NOMO-1 (cell line): Measurements from ENCODE around the gene LARP4B.
"Not testable (repeated sequence)": the region's sequence is repeated elsewhere in the genome, so short reads cannot be mapped to it uniquely, and the experiment has no call there.

Source experiments
- DNase-seq, 2 experiments: peaks; one replicate each; lab custom pipeline; 2025; ENCODE audit not compliant: unreplicated experiment in 2 of 2; lab: John Stamatoyannopoulos, UW

LARP4B gene

GRCh38 chr10:958856-959255, 27.4 kb upstream of the LARP4B start:
- DNase-seq, result no peak

DNA sequence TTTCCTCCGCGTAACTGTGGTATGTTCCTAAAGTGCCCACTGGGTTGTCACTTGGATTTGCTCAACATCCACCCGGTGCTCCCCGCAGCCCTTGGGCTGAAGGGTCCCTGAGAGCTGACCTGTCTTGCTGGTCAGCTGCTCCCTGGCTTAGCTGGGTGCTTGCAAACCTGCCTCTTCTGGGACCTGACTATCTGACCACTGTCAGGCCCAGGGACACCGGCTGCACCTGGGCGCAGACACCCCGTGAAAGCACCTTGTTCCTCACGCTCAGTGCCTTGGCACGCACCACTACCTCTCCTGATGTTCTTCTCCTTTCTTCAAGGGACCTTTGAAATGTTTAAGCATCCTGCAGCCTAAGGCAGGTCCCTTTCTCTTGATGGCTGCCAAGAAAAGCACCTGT, 26.6 kb upstream of the LARP4B start:
- DNase-seq, result no peak

DNA sequence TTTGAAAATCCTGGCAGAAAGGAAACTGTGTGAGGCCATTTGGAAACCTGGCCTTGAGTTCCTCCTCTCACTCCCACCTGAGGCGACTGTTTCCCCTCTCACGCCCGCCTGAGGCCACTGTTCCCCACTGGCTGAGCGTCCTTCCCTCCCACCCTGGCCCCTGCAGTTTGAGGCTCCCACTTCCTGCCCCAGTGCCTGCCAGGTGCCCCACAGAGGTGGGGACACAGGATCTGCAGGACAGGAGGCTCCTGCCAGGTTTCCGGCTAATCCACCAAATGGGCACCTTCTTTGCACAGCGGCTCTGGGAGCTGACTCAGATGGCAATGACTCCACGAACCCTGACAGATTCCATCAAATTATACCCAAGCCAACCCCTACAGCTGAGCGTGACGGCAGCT, 24.3 kb upstream of the LARP4B start:
- no peak for DNase-seq

DNA sequence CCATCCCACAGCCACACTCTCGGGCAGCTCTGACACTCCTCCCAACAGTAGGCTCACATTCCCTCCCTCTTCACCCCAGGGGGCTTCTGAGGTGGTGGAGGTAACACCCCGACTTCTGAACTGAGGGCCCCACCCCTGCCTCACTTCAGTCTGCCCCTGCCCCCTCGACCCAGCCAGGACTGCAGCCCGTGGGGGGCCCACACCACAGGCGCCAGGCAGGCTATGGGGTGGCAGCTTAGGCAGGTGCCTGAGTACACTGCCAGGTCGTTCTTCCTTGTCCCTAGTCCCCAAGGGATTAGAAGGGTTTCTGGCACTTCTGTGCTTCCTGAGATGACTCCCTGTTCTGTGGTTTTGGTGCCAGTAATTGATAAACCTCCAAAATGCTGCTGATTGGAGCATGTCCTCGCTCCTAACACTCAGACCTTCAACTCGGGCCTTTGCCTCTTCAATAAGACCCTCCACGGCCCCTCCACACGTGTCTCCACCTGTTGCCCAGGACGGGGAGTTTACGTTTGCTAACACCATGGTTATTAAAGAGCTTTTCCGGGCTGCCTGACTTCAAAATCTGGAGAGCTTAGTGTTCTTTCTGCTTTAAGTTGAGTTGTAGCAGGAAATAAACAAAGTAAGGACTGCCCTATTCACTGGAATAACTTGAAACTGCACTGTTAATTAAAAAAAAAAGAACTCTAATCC, 23.8 kb upstream of the LARP4B start:
- DNase-seq, result no peak

DNA sequence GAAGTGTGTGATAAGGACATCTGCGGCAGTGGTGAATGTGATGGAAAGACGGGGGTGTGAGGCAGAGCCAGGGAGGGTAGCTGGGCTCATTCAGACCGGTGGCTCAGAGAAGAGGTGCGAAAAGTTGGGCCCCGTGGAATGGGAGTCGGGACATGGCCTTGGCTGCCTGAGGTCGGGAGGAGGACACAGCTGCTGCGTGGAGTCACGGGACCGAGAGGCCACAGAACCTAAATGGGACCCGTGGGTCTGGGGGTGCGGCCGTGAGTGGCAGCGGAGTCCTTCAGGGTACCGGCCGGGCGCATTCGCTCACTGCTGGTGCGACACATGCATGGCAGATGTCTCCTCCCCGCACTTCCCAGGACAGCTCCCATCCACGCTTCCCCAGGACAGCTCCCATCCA, 22.9 kb upstream of the LARP4B start:
- DNase-seq, result no peak

- DNase-seq, result no peak
These were observed 22.3 kb upstream of the LARP4B start for GRCh38 chr10:953836-954235.

DNA sequence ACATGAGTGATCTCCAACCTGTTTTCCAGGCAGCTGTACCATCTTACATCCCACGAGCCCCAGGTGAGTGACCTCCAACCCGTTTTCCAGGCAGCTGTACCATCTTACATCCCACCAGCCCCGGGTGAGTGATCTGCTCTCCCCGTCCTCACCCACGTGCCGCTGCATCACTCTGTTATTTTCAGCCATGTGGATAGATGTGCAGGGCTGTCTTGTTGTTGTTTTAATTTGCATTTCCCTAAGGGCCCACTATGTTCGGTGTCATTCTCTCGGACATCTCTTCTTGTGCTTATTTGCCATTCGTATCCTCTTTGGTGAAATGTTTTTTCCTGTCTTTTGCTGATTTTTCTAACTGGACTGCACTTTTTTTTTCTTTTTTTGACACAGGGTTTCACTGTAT, 17.9 kb upstream of the LARP4B start:
- no peak for DNase-seq

DNA sequence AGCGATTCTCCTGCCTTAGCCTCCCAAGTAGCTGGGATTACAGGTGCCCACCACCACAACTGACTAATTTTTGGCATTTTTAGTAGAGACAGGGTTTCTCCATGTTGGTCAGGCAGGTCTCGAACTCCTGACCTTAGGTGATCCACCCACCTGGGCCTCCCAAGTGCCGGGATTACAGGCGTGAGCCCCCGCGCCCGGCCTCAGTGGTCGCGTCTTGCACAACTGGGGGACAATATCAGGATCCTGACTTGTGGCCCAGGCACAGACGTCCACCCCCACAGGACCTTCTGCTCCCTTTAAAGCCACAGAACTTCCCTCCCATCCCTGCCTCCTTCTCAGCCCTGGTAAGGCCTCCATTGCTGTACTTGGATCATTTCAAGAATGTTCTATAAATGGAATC, 16.8 kb upstream of the LARP4B start:
- DNase-seq, result no peak

DNA sequence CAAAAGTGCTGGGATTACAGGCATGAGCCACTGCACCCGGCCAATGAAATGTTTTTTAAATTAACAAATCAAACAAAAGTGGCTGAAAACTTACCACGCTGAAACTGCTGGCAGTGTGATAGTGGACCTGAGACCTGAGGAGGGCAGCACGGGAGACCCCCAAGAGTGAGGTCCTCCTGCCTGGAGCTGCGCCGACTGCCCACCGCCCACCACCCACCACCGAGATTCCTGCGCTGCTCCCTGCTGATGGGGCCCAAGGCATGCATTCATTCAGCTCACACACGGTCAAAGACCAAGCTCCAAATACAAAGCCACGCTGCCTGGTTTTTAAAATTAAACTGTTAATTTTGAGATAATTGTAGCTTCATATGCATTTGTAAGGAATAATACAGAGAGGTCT, 16.4 kb upstream of the LARP4B start:
- no peak for DNase-seq

GRCh38 chr10:947051-947450, 15.5 kb upstream of the LARP4B start:
- peak in 1 of 2 experiments; percentile 19 for DNase-seq

DNA sequence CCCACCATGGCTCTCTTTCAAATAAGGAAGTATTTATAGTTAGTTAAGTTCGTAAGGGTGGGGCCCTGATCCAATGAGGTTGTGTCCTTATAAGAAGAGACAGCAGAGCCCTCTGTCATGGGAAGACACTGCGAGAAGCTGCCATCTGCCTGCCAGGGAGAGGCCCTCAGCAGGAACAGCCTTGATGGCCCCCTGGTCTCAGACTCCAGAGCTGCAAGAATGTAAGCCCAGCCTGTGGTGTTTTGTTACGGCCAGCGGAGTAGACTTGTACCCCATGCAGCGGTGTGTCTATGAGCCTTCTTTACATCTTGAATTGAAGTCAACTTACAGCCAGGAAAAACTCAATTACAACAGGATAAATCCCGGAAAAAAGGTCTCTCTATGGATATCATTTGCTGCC, 14.3 kb upstream of the LARP4B start:
- DNase-seq, result no peak

DNA sequence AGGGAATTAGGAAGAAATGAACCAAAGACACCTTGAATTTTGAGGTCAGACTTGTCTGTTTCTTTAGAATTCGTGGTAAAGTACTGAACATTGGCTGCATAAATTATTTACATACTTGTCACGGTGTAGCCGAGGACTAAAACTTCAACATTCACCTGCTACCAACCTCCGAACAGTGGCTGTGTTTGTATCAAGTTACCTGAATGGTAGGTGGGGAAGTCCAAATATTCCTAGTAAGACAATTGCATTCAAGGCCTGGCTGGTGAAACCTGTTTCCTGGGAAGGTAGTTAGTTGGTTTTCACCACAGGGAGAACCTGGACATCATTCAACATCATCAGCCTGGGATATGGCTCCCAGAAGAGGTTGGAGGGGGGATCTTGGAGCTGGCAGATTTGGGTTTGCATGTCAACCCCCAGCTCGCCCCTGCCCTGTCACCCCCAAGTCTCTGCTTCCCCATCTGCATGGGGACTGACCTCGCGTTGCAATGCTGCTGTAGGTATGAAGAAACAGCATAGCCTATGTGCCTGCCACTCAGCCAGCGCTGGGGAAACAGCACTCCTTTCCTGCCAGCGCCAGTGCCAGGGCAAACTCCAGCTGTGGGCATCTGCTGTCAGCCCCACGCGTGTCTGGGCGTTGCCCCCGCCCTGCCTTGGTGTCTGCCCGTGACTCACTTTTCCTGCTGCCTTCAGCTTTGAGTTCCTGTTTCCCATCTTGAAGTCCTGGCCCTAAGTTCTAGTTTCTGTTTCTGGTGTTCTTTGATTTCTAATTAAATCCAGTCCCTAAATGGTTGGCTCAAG, 12.7 kb upstream of the LARP4B start:
- peak; percentile 84 to 92 for DNase-seq

DNA sequence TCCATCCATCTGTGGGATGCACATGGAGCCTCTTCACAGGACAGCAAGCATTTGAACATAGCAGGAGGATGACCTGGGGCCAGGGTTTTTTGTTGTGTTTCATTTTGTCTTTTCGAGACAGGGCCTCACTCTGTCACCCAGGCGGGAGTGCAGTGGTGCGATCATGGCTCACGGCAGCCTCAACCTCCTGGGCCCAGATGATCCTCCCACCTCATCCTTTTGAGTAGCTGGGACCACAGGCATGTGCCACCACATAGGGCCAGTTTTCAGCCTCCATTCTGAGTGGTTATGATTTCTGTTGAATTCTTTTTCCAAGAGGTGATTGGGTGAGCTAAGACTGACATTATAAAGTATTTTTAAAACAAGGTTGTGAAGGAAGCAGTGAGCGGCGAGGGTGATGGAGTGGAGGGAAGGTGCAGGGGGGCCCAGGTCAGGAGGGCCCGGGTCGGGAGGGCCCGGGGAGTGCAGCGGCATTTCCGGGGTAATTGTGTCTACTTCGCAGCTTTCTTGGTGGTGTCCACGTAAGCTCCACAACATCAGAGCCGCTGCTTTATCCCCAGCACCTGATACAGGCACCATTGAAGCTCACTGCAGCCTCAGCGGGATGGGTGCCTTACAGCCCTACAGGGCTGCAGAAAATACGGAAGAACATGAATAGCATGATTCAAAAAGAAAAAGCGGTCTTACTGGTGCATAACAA, 12.0 kb upstream of the LARP4B start:
- DNase-seq, result no peak

GRCh38 chr10:938941-939678, 7.6 kb upstream of the LARP4B start:
- no peak for DNase-seq

DNA sequence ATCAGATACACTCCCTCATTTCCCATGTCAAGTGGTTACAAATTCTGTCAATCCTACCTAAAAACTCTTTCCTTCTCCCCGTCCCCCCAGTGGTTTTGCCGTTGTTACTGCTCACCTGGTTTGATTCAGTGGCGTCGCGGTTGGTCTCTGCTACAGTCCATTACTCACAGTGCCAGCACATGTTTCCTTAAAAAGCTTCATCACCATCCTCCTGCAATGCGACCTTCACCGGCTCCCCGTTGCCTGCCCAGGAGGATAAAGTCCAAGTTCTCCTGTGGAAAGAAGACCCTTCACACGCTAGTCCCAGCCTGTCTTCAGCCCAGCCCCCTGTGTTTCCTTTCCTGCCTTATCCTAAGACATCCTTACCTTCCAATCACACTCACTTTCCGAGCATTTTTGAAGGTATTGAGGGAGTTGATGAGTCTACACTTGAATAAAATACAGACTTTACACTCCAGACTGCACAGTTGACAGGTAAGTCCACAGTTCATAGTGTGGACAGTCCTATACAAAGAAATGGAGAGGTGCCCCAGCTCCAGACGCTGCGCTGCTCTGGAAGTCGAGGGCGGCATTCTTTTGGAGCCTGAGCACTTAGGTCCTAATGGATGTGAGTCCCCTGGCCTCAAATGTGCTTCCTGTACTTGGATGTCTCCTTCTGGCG, 3.4 kb upstream of the LARP4B start:
- no peak for DNase-seq

- not testable (repeated sequence) for DNase-seq
These were observed 2.7 kb upstream of the LARP4B start for GRCh38 chr10:934165-934564.

- DNase-seq, result no peak
These were observed 1.1 kb upstream of the LARP4B start for GRCh38 chr10:932589-932988.

GRCh38 chr10:930625-931325, 730 bp downstream of the LARP4B start:
- DNase-seq, result peak in 1 of 2 experiments; percentile 22

DNA sequence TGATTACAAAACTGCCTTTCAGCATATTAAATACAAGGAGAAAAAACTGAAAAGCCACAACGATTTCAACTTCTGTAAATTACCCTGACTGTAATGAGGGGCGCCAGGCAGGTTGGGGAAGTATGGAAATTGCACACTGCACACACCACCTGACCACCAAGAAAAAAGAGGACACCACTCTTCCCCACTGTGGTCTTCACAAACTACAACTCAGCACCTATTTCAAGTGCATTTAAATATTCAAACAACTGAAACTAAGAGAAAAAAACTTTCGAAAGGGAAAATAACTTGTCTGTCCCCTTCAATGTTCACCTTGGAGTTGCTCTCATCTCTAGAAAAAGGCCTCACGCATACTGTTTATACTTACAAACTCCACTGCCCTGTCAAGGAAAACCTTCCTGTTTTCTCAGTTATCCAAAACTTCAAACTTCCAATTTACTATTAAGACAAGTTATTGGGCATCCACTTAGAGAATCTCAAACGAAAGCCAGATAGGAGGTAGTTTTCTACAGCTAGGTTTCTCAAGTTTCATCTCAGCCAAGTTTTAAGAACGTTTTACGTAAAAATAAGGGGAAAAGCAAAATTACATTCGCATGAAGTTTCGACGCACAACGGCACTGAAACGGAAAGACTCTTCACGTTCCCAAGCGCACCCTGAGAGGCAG, 1.4 kb downstream of the LARP4B start:
- peak; percentile 76 to 88 for DNase-seq
